EH (cell line): ENCODE data around the gene GOLGA8N.

Experiments
- DNase-seq: peaks from one replicate; pipeline ENCODE4 v3.0.0-alpha.2; 2015; ENCODE audit warnings: low read depth

The GOLGA8N gene

DNA sequence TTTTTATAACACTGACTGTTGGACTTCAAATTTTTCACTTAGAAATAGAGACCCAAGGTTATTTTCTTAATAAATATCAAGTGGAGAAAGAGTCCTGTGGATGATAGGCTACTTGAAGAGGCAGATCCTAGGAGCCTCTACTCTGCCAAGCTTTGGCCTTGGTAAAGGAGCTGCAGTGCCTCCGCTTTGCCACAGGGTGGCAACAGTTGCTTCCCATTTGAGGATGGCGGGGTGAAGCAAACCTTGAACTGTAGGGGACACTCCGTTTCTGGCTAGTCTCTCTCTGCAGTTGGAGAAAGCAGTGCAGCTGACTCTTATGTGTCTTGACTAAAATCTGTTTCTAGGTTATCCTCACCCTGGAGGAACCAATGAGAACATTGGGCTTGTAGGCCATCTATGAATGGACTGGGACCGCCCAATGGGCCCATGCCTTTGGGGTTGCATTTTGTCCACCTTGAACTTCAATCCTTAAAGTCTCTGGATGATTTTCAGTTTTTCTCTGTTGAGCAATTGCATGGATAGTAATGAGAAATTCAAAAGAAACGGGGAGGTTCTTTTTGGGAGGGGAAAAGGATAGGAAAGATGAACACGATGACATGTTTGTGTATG is 58.1 kb downstream of the GOLGA8N start:
- peak; percentile 84 for DNase-seq

DNA sequence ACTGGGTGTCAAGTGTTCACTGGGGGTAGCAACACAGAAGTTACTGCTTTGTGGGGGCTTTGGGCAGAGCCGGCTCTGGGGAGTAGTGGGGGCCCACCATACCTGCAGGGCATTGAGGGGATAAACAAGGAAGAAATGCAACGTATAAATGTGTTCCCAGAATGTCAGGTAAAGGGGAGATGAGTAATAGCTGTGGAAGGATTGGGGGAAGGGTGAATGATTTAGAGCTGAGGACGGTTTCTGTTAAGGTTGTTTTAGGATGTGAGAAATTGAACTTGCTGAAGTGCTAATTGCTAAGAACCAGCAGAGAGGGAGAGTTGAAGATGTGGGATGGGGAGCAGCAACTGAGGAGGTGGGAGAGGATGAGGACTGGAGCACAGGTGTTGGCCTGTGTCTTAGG is 58.9 kb downstream of the GOLGA8N start:
- DNase-seq: no peak

DNA sequence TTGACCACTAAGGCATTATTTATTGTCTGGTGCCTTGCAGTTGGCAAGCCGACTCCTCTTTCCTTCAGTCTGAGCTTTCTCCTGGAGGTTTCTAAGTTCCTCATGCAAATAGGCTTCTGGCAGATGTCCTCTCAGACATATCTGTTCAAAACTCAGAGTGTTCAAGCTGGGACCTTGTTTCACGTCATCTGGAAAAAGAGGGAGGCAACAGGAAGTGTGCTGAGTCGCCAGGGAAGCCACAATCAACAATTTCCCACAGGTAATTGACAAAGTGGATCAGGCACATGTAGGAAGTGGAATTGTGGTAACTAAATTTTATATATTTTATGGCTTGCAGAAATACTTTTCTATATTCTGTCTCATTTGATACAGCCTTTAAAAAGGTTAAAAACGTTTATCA is 62.8 kb downstream of the GOLGA8N start:
- DNase-seq: no peak

DNA sequence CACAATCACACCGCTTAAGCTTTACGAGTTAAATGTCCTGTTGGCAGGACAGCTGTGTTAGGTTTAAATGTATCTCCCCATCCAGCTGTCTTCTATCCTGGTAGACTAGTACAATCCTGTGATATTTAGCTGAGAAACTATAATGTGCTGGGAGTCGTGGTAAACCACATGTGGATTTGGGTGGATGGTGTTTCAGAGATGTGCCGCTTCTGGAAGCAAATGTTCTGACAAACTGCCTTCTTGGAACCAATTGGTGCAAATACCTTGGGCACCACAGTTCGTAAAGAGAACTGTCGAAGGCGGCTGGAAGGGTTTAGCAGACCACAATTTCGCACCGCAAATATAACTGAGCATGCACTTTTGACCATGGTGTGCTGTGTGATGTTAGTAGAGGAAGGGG is 63.2 kb downstream of the GOLGA8N start:
- no peak for DNase-seq
